ENCODE results near the gene GUCD1.

The GUCD1 gene

GRCh38 chr22:24501301-24502005, 53.5 kb downstream of the GUCD1 start:
- FAIRE-seq: no peak

GRCh38 chr22:24500277-24500820, 54.6 kb downstream of the GUCD1 start:
- no peak for FAIRE-seq

GRCh38 chr22:24499706-24500276, 55.1 kb downstream of the GUCD1 start:
- no peak for FAIRE-seq

- FAIRE-seq: no peak
These were observed 56.1 kb downstream of the GUCD1 start for GRCh38 chr22:24498824-24499223.

GRCh38 chr22:24497841-24498258, 57.1 kb downstream of the GUCD1 start:
- no peak for FAIRE-seq

- FAIRE-seq: no peak
These were observed 58.3 kb downstream of the GUCD1 start for GRCh38 chr22:24496661-24497060.

- FAIRE-seq: no peak
These were observed 58.7 kb downstream of the GUCD1 start for GRCh38 chr22:24496234-24496633.

- FAIRE-seq: no peak
These were observed 59.6 kb downstream of the GUCD1 start for GRCh38 chr22:24495365-24495675.

- no peak for FAIRE-seq
These were observed 60.2 kb downstream of the GUCD1 start, which contains the start of gene UPB1 for GRCh38 chr22:24494528-24495364. UPB1 (plus strand) TSS chr22:24495332; CDS start chr22:24495404, 72 bp downstream.

- no peak for FAIRE-seq
These were observed 60.8 kb downstream of the GUCD1 start for GRCh38 chr22:24494167-24494527.

GRCh38 chr22:24492391-24492790, 62.5 kb downstream of the GUCD1 start:
- no peak for FAIRE-seq

Data from TTC549 (cell line).